HG02885 (cell line): Measurements from ENCODE around the gene FADD.

Experiments
- ATAC-seq: cut with Tn5 transposase; IDR thresholded peaks from one replicate; pipeline ENCODE4 v1.9.1; 2021; ENCODE audit warnings: mild to moderate bottlenecking; ENCODE audit not compliant: unreplicated experiment, poor library complexity

Gene FADD, protein sequence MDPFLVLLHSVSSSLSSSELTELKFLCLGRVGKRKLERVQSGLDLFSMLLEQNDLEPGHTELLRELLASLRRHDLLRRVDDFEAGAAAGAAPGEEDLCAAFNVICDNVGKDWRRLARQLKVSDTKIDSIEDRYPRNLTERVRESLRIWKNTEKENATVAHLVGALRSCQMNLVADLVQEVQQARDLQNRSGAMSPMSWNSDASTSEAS

DNA sequence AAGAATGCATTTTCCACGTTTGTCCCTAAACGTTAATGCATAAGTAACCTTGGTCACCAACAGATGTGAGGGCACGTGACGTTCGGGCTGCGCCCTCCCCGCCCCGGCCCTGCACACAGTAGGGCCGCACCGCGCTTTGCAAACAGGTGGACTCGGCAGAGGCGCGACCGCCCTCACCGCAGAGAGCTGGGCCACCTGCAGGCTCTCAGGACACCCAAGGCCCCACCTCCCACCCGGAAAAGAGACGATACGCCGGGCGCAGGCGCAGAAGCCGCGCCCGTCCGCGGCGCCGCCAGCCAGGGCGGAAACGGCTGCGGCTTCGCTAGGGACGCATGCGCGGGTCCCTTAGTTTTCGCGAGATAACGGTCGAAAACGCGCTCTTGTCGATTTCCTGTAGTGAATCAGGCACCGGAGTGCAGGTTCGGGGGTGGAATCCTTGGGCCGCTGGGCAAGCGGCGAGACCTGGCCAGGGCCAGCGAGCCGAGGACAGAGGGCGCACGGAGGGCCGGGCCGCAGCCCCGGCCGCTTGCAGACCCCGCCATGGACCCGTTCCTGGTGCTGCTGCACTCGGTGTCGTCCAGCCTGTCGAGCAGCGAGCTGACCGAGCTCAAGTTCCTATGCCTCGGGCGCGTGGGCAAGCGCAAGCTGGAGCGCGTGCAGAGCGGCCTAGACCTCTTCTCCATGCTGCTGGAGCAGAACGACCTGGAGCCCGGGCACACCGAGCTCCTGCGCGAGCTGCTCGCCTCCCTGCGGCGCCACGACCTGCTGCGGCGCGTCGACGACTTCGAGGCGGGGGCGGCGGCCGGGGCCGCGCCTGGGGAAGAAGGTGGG is at the start of gene FADD:
Gene FADD, plus strand, starts transcription at position 377 of the 831 bp plus-strand sequence. Its CDS starts 164 bp downstream, at position 541.
- ATAC-seq = peak; percentile 83

DNA sequence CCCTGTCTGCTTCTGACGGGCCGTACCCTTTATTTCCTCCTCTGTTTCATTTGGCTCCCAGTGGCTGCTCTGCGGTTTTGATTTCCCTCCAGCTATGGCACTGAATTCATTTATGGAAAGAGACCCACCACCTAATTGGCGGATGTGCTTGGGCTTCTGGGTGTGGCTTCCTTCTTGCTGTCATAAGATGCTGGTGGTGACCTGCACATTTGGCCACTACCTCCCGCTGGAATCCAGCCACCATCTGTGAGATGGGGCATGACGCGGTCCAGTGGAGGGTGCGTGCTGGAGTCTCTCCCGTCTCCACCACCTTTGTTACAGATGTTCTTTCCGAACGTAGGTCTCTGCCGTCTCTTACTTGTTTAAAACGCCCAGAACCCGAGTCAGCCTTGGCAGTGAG is 47.7 kb upstream of the FADD start:
- no peak for ATAC-seq

DNA sequence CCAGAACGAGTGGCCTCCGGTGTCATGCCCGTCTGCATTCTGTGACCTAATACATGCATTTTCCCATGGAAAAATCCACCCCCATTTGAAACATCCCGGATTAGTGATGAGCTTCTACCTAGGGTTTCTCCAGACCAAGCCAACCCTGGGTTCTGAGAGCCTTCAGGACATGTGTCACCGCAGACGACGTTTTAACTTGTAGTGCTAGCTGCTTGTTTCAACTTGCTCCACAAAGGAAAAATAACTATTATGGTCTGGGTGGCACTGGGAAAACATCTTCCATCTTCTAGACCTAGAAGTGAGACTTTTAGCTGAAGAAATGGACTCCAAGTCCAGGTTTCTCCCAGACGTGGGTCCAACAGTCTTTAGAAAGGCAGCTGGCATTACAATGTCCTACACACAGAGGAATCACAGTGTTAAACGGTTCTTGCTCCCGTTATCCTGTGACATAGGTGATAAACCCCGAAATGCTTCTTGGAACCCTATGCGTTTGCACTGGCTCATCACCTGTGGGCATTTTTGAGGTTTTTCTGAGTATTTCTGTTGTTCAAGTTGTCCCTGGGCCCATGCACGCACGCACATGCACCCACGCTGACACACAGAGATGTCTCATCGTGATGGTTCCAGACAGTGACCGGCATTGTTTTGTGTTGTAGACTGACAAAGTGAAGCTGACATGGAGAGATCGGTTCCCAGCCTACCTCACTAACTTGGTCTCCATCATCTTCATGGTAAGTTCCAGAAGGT is 46.6 kb upstream of the FADD start:
- ATAC-seq = no peak

GRCh38 chr11:70158201-70158600 is 44.9 kb upstream of the FADD start:
- ATAC-seq = no peak

GRCh38 chr11:70158757-70159389 is 44.2 kb upstream of the FADD start:
- ATAC-seq = no peak

DNA sequence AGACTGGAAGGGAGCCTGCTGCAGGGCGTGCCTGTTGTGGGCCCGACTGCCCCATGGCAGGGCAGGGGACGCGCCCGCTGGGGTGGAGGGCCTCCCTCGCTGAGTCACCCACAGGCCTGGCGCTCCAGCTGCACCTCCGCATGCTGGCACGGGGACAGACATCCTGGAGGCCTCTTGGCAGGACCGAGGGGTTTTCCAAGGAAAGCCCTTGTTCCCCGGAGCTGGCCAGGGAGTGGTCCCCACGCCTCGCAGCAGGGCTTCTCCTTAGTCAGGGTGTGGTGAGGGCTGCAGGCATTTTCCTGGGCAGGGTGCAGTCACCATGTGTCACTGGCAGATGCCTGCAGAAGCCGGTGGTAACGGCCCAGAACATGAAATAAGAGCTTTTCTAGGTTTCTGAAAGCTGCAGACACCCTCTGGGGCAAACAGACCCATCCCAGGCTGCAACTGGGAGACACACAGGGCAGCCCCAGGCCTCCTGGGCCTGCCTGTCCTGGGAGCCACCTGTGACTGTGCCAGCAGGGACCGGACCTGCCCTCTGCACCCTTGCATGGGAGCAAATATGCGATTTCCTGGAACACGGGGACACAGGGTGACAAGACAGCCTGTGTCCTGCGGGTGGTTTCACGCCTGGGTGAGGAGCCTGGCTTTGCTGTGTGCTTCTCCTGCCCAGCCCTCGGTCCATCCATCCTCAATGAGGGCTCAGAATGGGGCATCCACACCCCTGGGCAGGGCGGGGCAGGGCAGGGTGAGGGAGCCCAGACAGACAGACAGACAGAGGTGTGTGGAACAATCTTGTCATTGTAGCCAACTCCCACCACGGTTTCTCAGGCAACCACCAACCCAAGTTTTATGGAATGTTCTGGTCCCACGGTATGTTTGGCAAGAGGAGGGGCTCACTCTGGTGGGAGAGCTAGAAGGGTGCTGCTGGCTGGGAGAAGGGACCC is 43.2 kb upstream of the FADD start:
- ATAC-seq = no peak

DNA sequence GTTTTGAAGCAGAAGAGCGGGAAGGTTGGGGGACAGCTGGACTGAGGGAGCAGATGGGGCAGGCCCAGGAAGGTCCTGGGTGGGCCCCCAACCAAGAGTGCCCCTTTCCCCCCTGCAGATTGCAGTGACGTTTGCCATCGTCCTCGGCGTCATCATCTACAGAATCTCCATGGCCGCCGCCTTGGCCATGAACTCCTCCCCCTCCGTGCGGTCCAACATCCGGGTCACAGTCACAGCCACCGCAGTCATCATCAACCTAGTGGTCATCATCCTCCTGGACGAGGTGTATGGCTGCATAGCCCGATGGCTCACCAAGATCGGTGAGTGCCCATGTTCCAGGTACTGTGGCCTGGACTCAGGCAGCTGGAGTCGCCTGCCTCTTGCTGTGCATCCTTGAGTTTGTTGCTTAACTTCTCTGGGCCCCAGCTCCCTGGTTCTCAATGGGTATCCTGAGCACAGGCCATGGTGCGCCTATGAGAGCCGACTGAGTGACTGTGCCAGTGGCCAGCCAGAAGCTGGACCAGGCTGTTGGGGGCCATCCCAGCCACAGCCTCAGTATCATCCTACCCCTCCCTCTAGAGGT is 42.0 kb upstream of the FADD start:
- ATAC-seq = no peak

GRCh38 chr11:70164705-70165104 is 38.4 kb upstream of the FADD start:
- no peak for ATAC-seq

- no peak for ATAC-seq
These were observed 36.0 kb upstream of the FADD start for GRCh38 chr11:70167120-70167519.

DNA sequence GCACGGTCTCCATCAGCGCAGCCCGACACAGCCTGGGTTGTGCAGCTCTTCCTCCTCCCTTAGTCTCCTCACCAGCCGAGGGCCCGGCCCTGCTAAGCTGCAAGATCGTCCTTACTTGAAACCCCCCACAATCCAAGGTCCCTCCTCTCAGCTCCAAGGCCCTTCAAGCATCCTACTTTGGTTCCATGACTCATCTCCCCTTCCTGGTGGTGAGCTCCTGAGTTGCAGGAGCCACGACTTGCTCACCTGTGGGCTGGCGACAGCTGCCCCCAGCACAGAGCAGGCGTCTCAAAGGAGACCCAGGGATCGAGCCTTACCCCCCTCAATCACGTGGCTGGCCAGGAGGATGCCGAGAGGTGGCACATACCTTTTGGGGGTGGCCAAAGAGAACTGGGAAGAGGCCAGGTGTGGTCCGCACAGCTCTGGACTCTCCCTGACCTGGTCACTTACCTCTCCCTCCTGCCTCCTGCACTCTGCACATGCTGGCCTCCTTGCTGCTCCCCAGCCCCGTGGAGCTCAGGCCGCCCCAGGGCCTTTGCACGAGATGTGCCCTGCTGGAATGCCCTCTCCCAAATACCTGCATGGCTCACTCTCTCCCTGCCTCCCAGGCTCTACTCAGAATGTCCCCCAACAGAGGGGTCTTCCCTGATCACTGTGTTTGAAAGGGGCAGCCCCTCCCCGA is 35.2 kb upstream of the FADD start:
- ATAC-seq = no peak

GRCh38 chr11:70168405-70168754 is 34.7 kb upstream of the FADD start:
- no peak for ATAC-seq

DNA sequence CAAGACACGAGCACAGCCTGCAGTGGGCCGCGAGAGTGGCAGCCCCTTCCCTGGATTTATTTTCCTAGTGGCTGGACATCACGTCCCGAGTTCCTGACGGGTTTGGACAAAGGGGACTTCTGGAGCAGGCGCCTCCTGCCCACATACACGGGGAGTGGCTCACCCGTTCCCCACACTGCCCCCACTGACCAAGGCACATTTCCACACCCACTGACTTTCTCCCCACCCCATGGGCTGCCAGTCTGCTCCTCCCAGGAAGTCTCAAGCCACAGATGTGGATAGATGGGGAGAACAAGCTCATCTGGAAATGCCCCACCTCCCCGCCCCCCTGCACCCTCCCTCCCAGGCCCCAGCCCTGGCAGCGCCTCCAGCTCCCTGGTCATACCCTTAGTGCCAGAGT is 34.0 kb upstream of the FADD start:
- ATAC-seq = no peak

GRCh38 chr11:70169632-70170031 is 33.5 kb upstream of the FADD start:
- ATAC-seq = no peak

- ATAC-seq = no peak
These were observed 32.4 kb upstream of the FADD start for GRCh38 chr11:70170596-70171210.

GRCh38 chr11:70173018-70173417 is 30.1 kb upstream of the FADD start:
- no peak for ATAC-seq

- no peak for ATAC-seq
These were observed 28.4 kb upstream of the FADD start for GRCh38 chr11:70174547-70175235.

DNA sequence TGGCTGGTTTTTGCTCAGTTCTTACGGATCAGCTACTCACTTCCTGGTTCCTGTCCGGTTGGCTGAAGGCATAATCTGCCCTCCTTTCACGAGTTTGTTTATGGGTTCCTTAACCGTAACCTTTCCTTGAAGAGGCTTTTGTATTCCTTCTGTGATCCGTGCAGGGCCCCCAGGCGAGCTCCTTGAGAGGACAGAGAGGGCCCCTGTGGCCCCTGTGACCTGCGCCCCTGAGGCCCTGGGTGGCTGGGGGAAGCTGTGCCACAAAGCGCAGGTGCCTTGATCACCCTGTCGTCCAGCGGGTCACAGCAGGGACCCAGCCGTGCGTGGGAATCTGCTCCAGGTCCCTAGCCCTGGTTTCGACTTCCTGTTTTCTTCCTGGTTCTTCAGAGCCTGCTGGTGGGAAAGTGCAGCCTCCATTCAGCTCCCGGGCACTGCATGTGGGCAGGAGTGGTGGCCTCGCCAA is 27.8 kb upstream of the FADD start:
- ATAC-seq = no peak
